Endometrial microvascular endothelial cells (primary cell): ENCODE results near the gene UTP20. TPM values are rescaled to one million over a fixed set of nuclear protein-coding genes. Genes with fewer than 3 reads are reported as not detected.
"Not testable (repeated sequence)": the region's sequence is repeated elsewhere in the genome, so short reads cannot be mapped to it uniquely, and the experiment has no call there.

ENCODE experiments used
- in situ Hi-C: cut with HindIII; loops from 2 replicates; pipeline ENCODE4 v1.10.0; 2017; ENCODE audit warnings: low sequenced_read_pairs, low pct_unique_long_range_greater_than_20kb; ENCODE audit errors: inconsistent ontology term
- total RNA-seq: library from RNA; depleted of rRNA; stranded (reverse); fragments of >200 nt; gene quantifications from one replicate; pipeline ENCODE4 v1.2.3, GENCODE V29; 2015; ENCODE audit errors: inconsistent ontology term

The UTP20 gene
- total RNA-seq, 1 donor from 2014 or later = 26.2 TPM

- in situ Hi-C loops = no loop called here
These were observed 42.6 kb downstream of the UTP20 start for GRCh38 chr12:101322480-101322879.

- in situ Hi-C loops = no loop called here
These were observed 43.4 kb downstream of the UTP20 start for GRCh38 chr12:101323255-101323654.

GRCh38 chr12:101325590-101325989 lies 45.7 kb downstream of the UTP20 start:
- in situ Hi-C loops = no loop called here

GRCh38 chr12:101327051-101327450 lies 47.1 kb downstream of the UTP20 start:
- in situ Hi-C loops = no loop called here

GRCh38 chr12:101327546-101327945 lies 47.6 kb downstream of the UTP20 start:
- in situ Hi-C loops = no loop called here

GRCh38 chr12:101328917-101329316 lies 49.0 kb downstream of the UTP20 start:
- in situ Hi-C loops = no loop called here

GRCh38 chr12:101330631-101331030 lies 50.7 kb downstream of the UTP20 start:
- in situ Hi-C loops = no loop called here

GRCh38 chr12:101336437-101336836 lies 56.5 kb downstream of the UTP20 start:
- in situ Hi-C loops = no loop called here

GRCh38 chr12:101338087-101338486 lies 58.2 kb downstream of the UTP20 start:
- in situ Hi-C loops = no loop called here

- in situ Hi-C loops = no loop called here
These were observed 64.0 kb downstream of the UTP20 start for GRCh38 chr12:101343893-101344292.

GRCh38 chr12:101351682-101352081 lies 71.8 kb downstream of the UTP20 start:
- in situ Hi-C loops = no loop called here

- in situ Hi-C loops = no loop called here
These were observed 76.9 kb downstream of the UTP20 start for GRCh38 chr12:101356794-101357193.

- in situ Hi-C loops = no loop called here
These were observed 81.5 kb downstream of the UTP20 start for GRCh38 chr12:101361455-101361854.

- in situ Hi-C loops = no loop called here
These were observed 88.1 kb downstream of the UTP20 start for GRCh38 chr12:101368016-101368415.

- in situ Hi-C loops = no loop called here
These were observed 92.5 kb downstream of the UTP20 start for GRCh38 chr12:101372431-101372830.

- in situ Hi-C loops = no loop called here
These were observed 95.7 kb downstream of the UTP20 start for GRCh38 chr12:101375573-101375972.

- in situ Hi-C loops = no loop called here
These were observed 99.2 kb downstream of the UTP20 start for GRCh38 chr12:101379149-101379548.

- in situ Hi-C loops = not testable (repeated sequence)
These were observed 111.3 kb downstream of the UTP20 start for GRCh38 chr12:101391181-101391580.

- in situ Hi-C loops = no loop called here
These were observed 127.1 kb downstream of the UTP20 start for GRCh38 chr12:101407049-101407435.

- in situ Hi-C loops = no loop called here
These were observed 127.8 kb downstream of the UTP20 start, which contains the start of gene ARL1 for GRCh38 chr12:101407436-101408345. Gene ARL1 (minus strand): TSS chr12:101407772. CDS start chr12:101407645, 127 bp downstream.

- in situ Hi-C loops = not testable (repeated sequence)
These were observed 130.3 kb downstream of the UTP20 start for GRCh38 chr12:101410169-101410568.
